ENCODE measurements around the gene MIA2. TPM values are rescaled to one million over a fixed set of nuclear protein-coding genes. Genes with fewer than 3 reads are reported as not detected.
"Not testable (repeated sequence)": the region's sequence is repeated elsewhere in the genome, so short reads cannot be mapped to it uniquely, and the experiment has no call there.

The MIA2 gene
- total and polyA plus RNA-seq, 8 donors, result 23.6 to 72.4 (median 50.3) TPM

DNA sequence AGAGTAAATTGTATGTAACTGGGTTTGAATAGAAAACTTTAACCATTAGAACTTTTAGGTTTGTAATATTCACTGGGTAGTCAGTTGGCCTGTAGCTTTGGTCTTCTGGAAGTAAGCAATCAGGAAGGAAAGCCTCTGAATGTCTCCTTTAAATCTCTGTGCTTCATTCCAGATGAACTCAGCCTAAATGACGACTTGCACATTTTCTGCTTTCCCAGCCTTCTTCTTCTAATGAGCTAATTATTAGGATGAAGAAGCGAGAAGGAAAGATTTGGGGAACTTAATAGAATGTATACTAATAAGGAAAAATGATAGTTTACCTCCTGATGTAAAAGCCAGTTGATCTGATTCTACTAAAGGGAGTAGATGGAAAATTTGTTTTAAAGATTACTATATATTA is 90.4 kb downstream of the MIA2 start:
- intact Hi-C loops (cut with DNase I; ENCODE audit: low total_unique reads), result no loop called here
- Histone ChIP-seq H3K27me3 (no peaks in the 10 kb centered on the region), H3K9me3 (no peaks in the 10 kb centered on the region), H3K4me3 (no peak overlapping the region), H3K36me3 (peaks cover 20 to 90% (median 85%) of the 10 kb centered on the region in 4 donors), H3K27ac (no peak overlapping the region), H3K4me1 (no peaks in the 10 kb centered on the region)
- TF ChIP-seq POLR2AphosphoS5 (IDR thresholded peaks at IDR 0.05), result no peak
- no peak for TF ChIP-seq POLR2A (IDR thresholded peaks at IDR 0.05)
- TF ChIP-seq, protein P1, sequence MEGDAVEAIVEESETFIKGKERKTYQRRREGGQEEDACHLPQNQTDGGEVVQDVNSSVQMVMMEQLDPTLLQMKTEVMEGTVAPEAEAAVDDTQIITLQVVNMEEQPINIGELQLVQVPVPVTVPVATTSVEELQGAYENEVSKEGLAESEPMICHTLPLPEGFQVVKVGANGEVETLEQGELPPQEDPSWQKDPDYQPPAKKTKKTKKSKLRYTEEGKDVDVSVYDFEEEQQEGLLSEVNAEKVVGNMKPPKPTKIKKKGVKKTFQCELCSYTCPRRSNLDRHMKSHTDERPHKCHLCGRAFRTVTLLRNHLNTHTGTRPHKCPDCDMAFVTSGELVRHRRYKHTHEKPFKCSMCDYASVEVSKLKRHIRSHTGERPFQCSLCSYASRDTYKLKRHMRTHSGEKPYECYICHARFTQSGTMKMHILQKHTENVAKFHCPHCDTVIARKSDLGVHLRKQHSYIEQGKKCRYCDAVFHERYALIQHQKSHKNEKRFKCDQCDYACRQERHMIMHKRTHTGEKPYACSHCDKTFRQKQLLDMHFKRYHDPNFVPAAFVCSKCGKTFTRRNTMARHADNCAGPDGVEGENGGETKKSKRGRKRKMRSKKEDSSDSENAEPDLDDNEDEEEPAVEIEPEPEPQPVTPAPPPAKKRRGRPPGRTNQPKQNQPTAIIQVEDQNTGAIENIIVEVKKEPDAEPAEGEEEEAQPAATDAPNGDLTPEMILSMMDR (IDR thresholded peaks at IDR 0.05), result no peak
- no peak for TF ChIP-seq EP300 (IDR thresholded peaks at IDR 0.05)
- no peak for DNase-seq
- WGBS, 5 donors, result 83 to 98% (median 87%) methylated on average over 2 of the region's 2 CpGs

DNA sequence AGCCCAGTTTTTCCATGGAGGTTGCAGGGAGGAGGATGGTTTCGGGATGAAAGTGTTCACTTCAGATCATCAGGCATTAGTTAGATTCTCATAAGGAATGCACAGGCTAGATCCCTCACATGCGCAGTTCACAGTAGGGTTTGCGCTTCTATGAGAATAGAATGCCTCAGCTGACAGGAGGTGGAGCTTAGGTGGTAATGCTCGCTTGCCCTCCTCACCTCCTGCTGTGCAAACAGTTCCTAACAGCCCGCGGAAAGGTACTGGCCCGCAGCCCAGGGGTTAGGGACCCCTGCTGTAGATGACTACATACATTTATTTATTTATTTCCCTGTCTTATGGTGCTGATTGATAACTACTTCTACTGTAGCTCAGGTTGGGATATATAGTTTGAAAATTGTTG is 105.3 kb downstream of the MIA2 start:
- H3K4me3 ChIP-seq, result no peak overlapping the region
- no peaks in the 10 kb centered on the region for H3K9me3 ChIP-seq
- TF ChIP-seq POLR2AphosphoS5 (IDR thresholded peaks at IDR 0.05) (peak in 2 of 3 donors; percentile 20 to 23), EP300 (IDR thresholded peaks at IDR 0.05) (no peak)
- H3K4me1 ChIP-seq, result peaks cover 9 to 38% (median 23%) of the 10 kb centered on the region in 4 donors
- 25 to 67% (median 55%) methylated on average over 7 of the region's 7 CpGs for WGBS, 5 donors
- no peak overlapping the region for H3K27ac ChIP-seq
- no peaks in the 10 kb centered on the region for H3K27me3 ChIP-seq
- peaks cover 0 to 64% (median 38%) of the 10 kb centered on the region in 4 donors for H3K36me3 ChIP-seq
- peak; percentile 68 to 75 for DNase-seq
- intact Hi-C loops (cut with DNase I; ENCODE audit: low total_unique reads), result no loop called here

DNA sequence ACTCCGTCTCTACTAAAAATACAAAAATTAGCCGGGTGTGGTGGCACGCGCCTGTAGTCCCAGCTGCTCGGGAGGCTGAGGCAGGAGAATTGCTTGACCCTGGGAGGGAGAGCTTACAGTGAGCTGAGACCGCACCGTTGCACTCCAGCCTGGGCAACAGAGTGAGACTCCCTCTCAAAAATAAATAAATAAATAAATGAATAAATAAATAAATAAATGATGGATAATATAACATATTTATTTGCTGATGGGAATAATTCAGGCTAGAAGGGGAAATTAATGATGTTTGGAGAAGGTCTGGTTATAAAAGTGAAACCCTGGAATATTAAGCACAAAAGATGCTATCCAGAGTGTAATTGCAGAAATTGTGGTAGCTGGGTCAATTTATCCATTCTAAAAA is 107.4 kb downstream of the MIA2 start:
- 92 to 97% (median 96%) methylated on average over 7 of the region's 7 CpGs for WGBS, 5 donors

DNA sequence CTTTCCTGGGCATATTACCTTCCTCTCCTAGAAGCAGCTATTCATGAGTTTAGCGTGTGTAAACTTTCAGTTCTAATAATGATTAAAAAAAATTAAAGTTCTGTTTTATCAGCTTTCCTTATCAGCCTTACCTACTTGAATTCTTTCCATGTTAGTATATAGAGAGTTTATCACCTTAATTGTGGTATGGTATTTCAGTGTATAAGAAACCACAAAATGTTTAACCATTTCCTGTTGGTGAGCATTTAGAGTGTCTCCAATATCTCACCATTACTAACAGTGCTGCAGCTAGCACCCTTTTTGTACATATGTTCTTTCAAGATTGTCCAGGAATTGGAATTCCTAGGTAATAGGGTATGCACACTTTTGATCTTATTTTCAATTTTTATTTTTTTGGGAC is 109.1 kb downstream of the MIA2 start:
- DNase-seq, result peak in 1 of 2 donors; percentile 12
- peaks cover 9 to 38% (median 25%) of the 10 kb centered on the region in 4 donors for H3K4me1 ChIP-seq
- 0 to 63% (median 20%) methylated on average over 1 of the region's 1 CpG for WGBS, 5 donors
- no peaks in the 10 kb centered on the region for H3K9me3 ChIP-seq
- TF ChIP-seq POLR2A (IDR thresholded peaks at IDR 0.05) (no peak), EP300 (IDR thresholded peaks at IDR 0.05) (no peak)
- H3K27ac ChIP-seq, result no peak overlapping the region
- H3K4me3 ChIP-seq, result no peak overlapping the region
- H3K27me3 ChIP-seq, result no peaks in the 10 kb centered on the region
- intact Hi-C loops (cut with DNase I; ENCODE audit: low total_unique reads), result no loop called here
- H3K36me3 ChIP-seq, result peaks cover 3 to 62% (median 35%) of the 10 kb centered on the region in 4 donors

More for the DNA sequence above, 107.4 kb downstream of the MIA2 start:
- H3K36me3 ChIP-seq, result peaks cover 0 to 59% (median 34%) of the 10 kb centered on the region in 4 donors
- H3K4me3 ChIP-seq; intact Hi-C loops (cut with DNase I; ENCODE audit: low total_unique reads); H3K27me3 ChIP-seq; DNase-seq; H3K9me3 ChIP-seq; H3K27ac ChIP-seq: not testable (repeated sequence)
- peaks cover 9 to 38% (median 23%) of the 10 kb centered on the region in 4 donors for H3K4me1 ChIP-seq

DNA sequence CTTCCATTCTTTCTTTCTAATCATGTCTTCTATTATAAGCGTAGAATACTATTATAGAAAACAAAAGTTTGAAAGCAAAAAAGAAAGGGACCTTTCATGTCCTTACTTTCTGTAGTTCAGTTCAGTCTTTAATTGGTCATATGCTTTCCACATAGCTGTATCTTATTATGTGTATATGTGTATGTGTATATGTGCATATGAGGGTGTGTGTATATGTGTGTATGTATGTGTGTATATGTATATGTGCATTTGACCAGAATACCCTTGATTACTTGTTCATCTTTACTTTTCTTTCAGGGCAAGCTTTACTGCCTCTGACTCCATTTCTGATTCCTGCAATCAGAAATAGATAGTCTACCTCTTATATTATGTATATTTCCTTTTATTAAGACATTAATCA is 109.9 kb downstream of the MIA2 start:
- DNase-seq, result no peak
- no peak overlapping the region for H3K27ac ChIP-seq
- intact Hi-C loops (cut with DNase I; ENCODE audit: low total_unique reads), result no loop called here
- 92 to 98% (median 94%) methylated on average over 1 of the region's 1 CpG for WGBS, 5 donors
- H3K36me3 ChIP-seq, result peaks cover 3 to 62% (median 36%) of the 10 kb centered on the region in 4 donors
- H3K9me3 ChIP-seq, result no peaks in the 10 kb centered on the region
- peaks cover 8 to 33% (median 22%) of the 10 kb centered on the region in 4 donors for H3K4me1 ChIP-seq
- TF ChIP-seq, protein P1 (IDR thresholded peaks at IDR 0.05), result no peak
- TF ChIP-seq EP300 (IDR thresholded peaks at IDR 0.05) (no peak), POLR2AphosphoS5 (IDR thresholded peaks at IDR 0.05) (no peak), POLR2A (IDR thresholded peaks at IDR 0.05) (no peak)
- H3K27me3 ChIP-seq, result no peaks in the 10 kb centered on the region
- no peak overlapping the region for H3K4me3 ChIP-seq

DNA sequence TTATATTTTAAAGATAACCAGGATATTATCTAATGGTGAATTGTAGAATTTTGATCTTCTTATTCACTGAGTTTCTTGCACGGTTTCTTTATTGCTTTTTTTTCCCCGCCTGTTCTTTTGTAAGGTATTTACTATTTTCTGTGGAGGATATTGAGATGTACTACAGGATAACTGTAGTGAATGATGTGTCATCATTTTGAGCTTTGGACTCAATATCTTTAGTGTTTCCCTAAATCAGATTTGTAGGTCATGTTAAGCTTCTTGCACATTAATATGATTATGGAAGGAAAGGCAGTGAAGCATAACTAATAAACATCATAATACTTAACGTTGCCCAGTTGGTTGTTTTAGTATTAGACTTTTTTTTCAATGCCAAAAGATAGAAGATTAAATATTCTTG is 117.2 kb downstream of the MIA2 start:
- DNase-seq, result no peak
- H3K27me3 ChIP-seq, result no peaks in the 10 kb centered on the region
- H3K27ac ChIP-seq, result no peak overlapping the region
- intact Hi-C loops (cut with DNase I; ENCODE audit: low total_unique reads), result no loop called here
- no peak overlapping the region for H3K4me3 ChIP-seq
- no peaks in the 10 kb centered on the region for H3K9me3 ChIP-seq
- TF ChIP-seq POLR2AphosphoS5 (IDR thresholded peaks at IDR 0.05) (no peak), POLR2A (IDR thresholded peaks at IDR 0.05) (no peak), EP300 (IDR thresholded peaks at IDR 0.05) (no peak)
- TF ChIP-seq, protein P1 (IDR thresholded peaks at IDR 0.05), result no peak
- whole genome bisulfite sequencing, 5 donors, result 75 to 86% (median 84%) methylated on average over 3 of the region's 3 CpGs
- H3K4me1 ChIP-seq, result peaks cover 0 to 6% (median 2%) of the 10 kb centered on the region in 4 donors
- peaks cover 3 to 60% (median 55%) of the 10 kb centered on the region in 4 donors for H3K36me3 ChIP-seq

Measured in stomach (tissue), 9 donors.